ENCODE data around the gene ANKFY1.

Gene ANKFY1

GRCh38 chr17:4177806-4178205 is 86.0 kb downstream of the ANKFY1 start:
- DNase-seq (ENCODE audit: low read depth): no peak

- DNase-seq (ENCODE audit: low read depth): no peak
Measured at GRCh38 chr17:4176808-4177472, 86.8 kb downstream of the ANKFY1 start.

- DNase-seq (ENCODE audit: low read depth): peak; percentile 17
Measured at GRCh38 chr17:4175921-4176807, 87.6 kb downstream of the ANKFY1 start.

GRCh38 chr17:4174556-4174955 is 89.2 kb downstream of the ANKFY1 start:
- no peak for DNase-seq (ENCODE audit: low read depth)

- DNase-seq (ENCODE audit: low read depth): no peak
Measured at GRCh38 chr17:4173781-4174180, 90.0 kb downstream of the ANKFY1 start.

- DNase-seq (ENCODE audit: low read depth): no peak
Measured at GRCh38 chr17:4172356-4172755, 91.4 kb downstream of the ANKFY1 start.

- no peak for DNase-seq (ENCODE audit: low read depth)
Measured at GRCh38 chr17:4170639-4171280, 93.0 kb downstream of the ANKFY1 start.

- DNase-seq (ENCODE audit: low read depth): no peak
Measured at GRCh38 chr17:4167786-4168185, 96.0 kb downstream of the ANKFY1 start.

GRCh38 chr17:4166419-4166818 is 97.4 kb downstream of the ANKFY1 start:
- no peak for DNase-seq (ENCODE audit: low read depth)

GRCh38 chr17:4165301-4166010 is 98.3 kb downstream of the ANKFY1 start:
- DNase-seq (ENCODE audit: low read depth): no peak

GRCh38 chr17:4163951-4164350 is 99.8 kb downstream of the ANKFY1 start:
- no peak for DNase-seq (ENCODE audit: low read depth)

- no peak for DNase-seq (ENCODE audit: low read depth)
Measured at GRCh38 chr17:4162775-4163466, 100.9 kb downstream of the ANKFY1 start.

GRCh38 chr17:4162321-4162720 is 101.5 kb downstream of the ANKFY1 start:
- no peak for DNase-seq (ENCODE audit: low read depth)

GRCh38 chr17:4161967-4162305 is 101.8 kb downstream of the ANKFY1 start:
- no peak for DNase-seq (ENCODE audit: low read depth)

GRCh38 chr17:4161192-4161966 is 102.4 kb downstream of the ANKFY1 start:
- no peak for DNase-seq (ENCODE audit: low read depth)

- DNase-seq (ENCODE audit: low read depth): no peak
Measured at GRCh38 chr17:4160294-4160859, 103.4 kb downstream of the ANKFY1 start.

GRCh38 chr17:4159761-4160160 is 104.0 kb downstream of the ANKFY1 start:
- DNase-seq (ENCODE audit: low read depth): no peak

- DNase-seq (ENCODE audit: low read depth): no peak
Measured at GRCh38 chr17:4157618-4158333, 106.0 kb downstream of the ANKFY1 start.

GRCh38 chr17:4156750-4157381 is 106.9 kb downstream of the ANKFY1 start:
- DNase-seq (ENCODE audit: low read depth): no peak
